T-helper 2 cell treated with Interferon-gamma antibody and Interleukin-4, amounts not matched to agents 5 μg/mL and 100 μg/mL, for 36 hours (primary cell): ENCODE measurements around the gene SOX9.

Experiments used
- DNase-seq: peaks from one replicate; pipeline ENCODE4 v3.0.0; 2021; ENCODE audit warnings: low spot score
- H3K27ac Mint-ChIP-seq: one replicate; pipeline ENCODE4 v1.8.0; 2021; ENCODE audit warnings: mild to moderate bottlenecking, mixed read lengths
- H3K27me3 Mint-ChIP-seq: one replicate; pipeline ENCODE4 v1.8.0; 2021; ENCODE audit warnings: low read depth, mixed read lengths
- H3K36me3 Mint-ChIP-seq: one replicate; pipeline ENCODE4 v1.8.0; 2021; ENCODE audit warnings: low read depth, mixed read lengths
- H3K4me1 Mint-ChIP-seq: one replicate; pipeline ENCODE4 v1.8.0; 2021; ENCODE audit warnings: low read depth, mixed read lengths
- H3K4me3 Mint-ChIP-seq: one replicate; pipeline ENCODE4 v1.8.0; 2022; ENCODE audit warnings: mild to moderate bottlenecking, moderate library complexity, mixed read lengths
- H3K9me3 Mint-ChIP-seq: one replicate; pipeline ENCODE4 v1.8.0; 2021; ENCODE audit warnings: mixed read lengths

The SOX9 gene

DNA sequence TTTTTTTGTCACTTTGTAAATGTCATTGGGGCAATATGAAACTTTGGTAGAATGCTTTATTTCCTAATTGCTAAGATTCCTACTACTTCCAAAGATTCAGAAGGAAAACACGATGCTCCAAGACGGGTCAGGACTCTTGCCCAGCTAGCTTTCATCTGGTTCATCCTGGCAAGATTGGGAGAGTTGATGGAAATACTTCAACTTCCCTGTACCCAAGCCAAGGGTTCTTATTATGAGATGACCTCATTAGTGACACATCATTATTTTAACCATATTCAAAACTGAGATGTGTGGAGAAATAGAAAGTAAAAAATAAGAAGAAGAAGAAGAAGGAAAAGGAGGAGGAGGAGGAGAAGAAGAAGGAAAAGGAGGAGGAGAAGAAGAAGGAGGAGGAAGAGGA, 25.6 kb downstream of the SOX9 start:
- no peak overlapping the region for H3K4me3 Mint-ChIP-seq
- H3K27ac Mint-ChIP-seq: no peak overlapping the region
- H3K27me3 Mint-ChIP-seq: no peaks in the 10 kb centered on the region
- no peaks in the 10 kb centered on the region for H3K36me3 Mint-ChIP-seq
- no peak for DNase-seq
- H3K4me1 Mint-ChIP-seq: no peaks in the 10 kb centered on the region
- no peaks in the 10 kb centered on the region for H3K9me3 Mint-ChIP-seq

DNA sequence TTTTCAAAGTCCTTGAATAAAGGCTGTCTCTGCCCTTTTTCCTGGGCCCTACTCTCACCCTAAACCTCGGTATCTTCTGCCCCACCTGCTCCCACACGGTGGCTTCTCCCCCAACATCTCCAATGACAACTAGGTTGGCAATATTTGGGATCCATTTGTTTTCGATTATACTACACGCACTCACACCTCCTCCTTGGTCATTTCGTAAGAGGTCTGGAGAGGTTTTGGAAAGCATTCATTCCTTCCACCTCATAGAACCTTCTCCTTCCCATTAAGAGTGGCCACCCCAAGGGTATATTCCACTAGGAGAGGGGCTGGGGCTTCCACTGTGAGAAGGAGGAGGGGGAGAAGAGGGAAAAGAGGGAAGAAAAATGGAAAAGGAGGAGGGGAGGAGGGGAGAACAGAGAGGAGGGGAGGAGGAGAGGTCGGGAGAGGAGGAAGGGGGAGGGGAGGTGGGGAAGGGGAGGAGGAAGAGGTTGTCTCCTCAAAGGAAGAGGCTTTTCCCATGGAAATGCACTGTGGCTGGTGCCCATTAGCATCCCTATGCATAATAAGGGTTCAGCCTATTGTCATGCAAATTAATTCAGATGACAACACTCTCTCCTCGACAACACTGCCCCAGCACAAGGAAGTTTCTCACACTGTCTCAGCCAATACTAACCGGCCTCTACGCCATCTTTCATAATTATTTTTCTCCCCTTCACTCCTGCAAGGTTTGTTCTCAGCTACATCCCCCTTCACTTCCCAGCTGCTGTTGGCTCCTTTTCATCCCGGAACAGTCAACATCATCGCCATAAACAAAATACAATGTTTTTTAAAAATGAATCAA, 30.0 kb downstream of the SOX9 start:
- Mint-ChIP-seq H3K4me1 (no peaks in the 10 kb centered on the region), H3K27ac (no peak overlapping the region), H3K27me3 (no peaks in the 10 kb centered on the region), H3K4me3 (no peak overlapping the region), H3K9me3 (no peaks in the 10 kb centered on the region), H3K36me3 (no peaks in the 10 kb centered on the region)
- no peak for DNase-seq

DNA sequence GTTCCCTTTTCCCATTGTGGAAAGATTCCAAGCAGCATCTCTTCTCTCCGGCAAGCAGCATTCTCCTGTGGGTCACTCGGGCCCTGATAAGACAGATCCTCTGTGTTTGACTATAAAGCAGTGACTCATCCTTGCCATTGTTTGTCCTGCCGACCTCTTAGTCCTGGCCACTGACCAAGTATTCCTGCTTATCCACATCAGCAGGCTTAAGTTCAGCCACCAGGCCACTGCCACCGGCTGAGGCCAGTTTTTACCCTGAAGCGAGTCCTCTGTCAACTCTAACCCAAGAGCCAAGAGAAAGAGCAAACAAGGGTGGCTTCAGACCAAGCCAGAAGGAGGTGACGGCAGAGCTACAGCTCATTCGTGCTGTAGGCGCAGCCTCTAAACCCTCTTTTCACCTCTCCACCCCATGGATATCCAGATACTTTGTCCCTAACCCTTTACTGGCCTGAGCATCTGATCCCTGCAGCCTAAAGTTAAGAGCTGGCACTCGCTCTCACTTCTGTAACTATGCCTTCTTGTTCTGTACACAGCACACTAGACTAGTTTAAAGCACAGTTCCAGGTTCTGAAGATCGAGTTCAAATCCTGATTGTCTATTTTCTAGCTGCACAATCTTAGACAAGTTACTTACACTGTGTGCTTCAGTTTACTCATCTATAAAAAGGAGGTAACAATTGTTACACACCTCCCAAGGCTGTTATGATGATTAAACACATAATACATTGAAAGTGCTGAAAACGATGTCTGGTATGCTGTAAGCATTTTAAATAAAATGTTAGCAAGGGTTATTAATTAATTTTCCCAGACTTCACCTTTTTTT, 31.0 kb downstream of the SOX9 start:
- Mint-ChIP-seq H3K36me3 (no peaks in the 10 kb centered on the region), H3K27me3 (no peaks in the 10 kb centered on the region), H3K4me3 (no peak overlapping the region), H3K27ac (no peak overlapping the region), H3K4me1 (no peaks in the 10 kb centered on the region), H3K9me3 (no peaks in the 10 kb centered on the region)
- DNase-seq: no peak

DNA sequence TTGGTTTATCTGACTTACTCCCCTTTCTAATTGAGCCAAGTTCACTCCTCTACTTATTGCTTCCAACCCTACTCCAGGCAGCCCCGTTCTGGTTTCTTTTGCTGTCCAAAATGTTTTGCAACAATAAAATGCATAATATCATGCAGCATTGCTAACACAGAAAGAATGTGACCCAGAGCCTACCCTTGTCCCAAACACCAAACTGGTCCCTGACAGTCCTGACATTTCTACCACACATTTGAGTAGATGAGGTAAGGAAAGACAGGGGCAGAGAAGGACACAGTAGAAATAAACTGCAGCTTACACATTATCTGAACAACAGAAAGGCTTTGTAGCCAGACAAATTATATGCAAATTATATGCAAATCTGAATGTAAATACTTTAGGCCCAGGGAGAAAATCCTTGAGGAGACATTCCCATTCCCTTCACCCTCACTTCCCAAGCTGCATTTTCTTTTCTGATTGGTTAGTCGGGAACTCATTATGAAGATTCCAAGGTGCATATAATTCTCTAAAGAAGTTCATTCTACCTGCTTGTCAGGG, 31.6 kb downstream of the SOX9 start:
- Mint-ChIP-seq H3K4me1 (no peaks in the 10 kb centered on the region), H3K9me3 (no peaks in the 10 kb centered on the region), H3K27me3 (no peaks in the 10 kb centered on the region), H3K27ac (no peak overlapping the region), H3K4me3 (no peak overlapping the region), H3K36me3 (no peaks in the 10 kb centered on the region)
- no peak for DNase-seq

DNA sequence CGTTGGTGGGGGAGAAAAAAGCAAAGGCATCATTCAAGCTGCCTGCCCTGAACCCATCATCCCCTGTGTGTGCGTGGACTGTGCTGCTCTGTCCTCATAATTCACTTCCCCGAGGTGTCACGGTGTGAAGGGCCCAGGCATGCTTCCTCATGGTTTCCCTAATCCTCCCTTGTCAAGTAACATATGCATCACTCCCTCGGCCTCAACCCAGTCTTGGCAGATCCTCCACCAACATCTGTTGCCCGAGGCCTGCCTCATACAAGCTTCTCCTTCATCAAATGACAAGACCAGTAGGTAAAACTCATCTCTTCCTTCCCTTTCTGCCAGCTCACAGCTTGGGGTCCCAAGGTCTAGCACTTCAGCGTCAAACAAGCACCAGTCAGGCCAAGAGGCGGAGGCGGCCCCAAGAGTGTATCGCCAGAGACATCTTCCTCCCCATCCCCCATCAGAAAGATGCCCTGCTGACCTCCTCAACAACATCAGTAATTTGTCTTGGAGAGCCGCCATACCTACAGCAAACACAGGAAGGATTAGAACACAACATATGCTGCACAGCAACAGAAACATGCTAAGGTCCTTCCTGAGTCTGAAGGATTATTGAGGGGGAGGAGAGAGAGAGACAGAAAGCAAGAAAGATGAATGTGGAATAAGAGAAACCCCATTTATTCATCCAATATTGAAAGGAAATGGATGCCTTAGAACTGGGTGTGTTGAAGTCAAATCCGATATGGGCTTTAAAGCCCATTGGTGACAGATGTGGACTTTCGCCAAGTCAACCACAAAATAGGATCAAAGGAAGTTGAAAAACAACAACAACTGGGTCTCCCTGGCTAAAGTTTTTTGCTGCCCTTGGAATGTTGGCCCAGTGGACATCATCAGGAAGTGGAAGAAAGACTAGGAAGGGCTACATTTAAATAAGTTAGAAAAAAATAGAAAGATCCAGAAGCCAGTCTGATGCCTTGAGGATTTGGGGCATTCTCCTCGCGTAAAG, 38.4 kb downstream of the SOX9 start:
- no peak for DNase-seq
- Mint-ChIP-seq H3K4me1 (no peaks in the 10 kb centered on the region), H3K27ac (no peak overlapping the region), H3K9me3 (peaks cover 22% of the 10 kb centered on the region), H3K27me3 (no peaks in the 10 kb centered on the region), H3K4me3 (no peak overlapping the region), H3K36me3 (no peaks in the 10 kb centered on the region)

DNA sequence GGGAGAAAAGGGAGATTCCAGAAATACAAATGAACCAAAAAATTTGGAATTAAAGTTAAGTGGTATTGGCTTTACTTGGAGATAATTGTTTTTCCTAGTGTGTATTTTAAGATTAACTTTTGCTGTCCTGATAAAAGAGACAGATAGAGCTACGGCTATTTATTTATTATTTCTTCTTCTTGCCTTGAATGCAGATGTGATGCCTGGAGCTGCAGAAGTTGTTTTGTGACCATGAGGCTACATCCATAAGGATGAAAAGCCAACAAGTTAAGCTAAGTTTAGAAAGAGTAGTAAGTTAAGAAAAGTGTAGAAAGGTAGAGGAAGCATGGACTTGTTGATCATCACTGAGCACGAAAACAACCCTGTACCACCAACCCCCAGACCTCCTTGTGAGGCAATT, 41.7 kb downstream of the SOX9 start:
- Mint-ChIP-seq H3K9me3 (peaks cover 26% of the 10 kb centered on the region), H3K27me3 (no peaks in the 10 kb centered on the region), H3K4me3 (no peak overlapping the region), H3K4me1 (no peaks in the 10 kb centered on the region), H3K36me3 (no peaks in the 10 kb centered on the region), H3K27ac (no peak overlapping the region)
- DNase-seq: no peak

DNA sequence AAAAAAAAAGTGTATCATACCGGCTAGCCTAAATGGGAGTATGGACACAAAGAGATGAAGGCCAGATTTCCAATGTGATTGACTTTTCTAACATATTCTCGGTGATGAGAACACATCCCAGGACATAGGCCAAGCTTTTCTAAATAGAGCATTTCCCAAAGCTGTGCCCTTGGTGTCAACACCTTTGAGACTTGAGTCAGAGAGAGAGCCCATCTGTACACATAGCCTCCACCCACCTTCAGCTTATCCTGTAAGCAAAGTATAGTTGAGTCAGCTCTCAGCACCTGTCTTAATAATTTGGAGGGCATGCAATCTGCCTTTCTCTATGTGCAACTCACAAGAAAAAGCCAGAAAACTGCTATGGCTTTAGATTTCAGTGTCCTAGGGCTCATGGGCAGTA, 42.7 kb downstream of the SOX9 start:
- no peak overlapping the region for H3K4me3 Mint-ChIP-seq
- no peaks in the 10 kb centered on the region for H3K27me3 Mint-ChIP-seq
- peaks cover 22% of the 10 kb centered on the region for H3K9me3 Mint-ChIP-seq
- DNase-seq: no peak
- H3K27ac Mint-ChIP-seq: no peak overlapping the region
- H3K36me3 Mint-ChIP-seq: no peaks in the 10 kb centered on the region
- no peaks in the 10 kb centered on the region for H3K4me1 Mint-ChIP-seq

DNA sequence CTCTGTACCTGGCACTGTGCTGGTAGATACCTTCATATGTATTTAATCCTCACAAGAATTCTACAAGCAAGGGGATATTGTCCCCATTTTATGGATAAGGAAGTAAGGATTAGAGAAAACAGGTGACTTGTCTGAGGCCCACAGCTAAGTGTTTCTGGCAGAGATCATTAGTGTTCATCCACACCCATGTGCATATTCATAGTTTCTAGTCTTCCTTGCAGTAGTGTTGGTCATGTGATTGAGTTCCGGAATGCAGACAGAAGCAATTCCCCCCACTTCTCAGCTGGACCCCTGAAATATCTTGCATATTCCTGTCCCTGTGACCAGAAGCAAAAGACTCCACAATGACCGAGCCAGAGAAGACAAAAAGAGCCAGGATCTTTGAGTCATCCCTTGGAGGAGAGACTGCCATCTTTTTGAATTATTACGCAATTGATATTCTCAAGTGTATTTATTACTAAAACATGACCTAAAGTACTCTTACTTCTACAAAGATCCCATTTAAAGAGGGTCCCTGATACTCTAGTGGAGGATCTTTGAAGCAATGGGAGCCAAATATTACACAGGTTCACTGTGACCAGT, 43.4 kb downstream of the SOX9 start:
- Mint-ChIP-seq H3K27me3 (no peaks in the 10 kb centered on the region), H3K4me3 (no peak overlapping the region), H3K27ac (no peak overlapping the region), H3K9me3 (peaks cover 14% of the 10 kb centered on the region), H3K36me3 (no peaks in the 10 kb centered on the region), H3K4me1 (no peaks in the 10 kb centered on the region)
- DNase-seq: no peak

DNA sequence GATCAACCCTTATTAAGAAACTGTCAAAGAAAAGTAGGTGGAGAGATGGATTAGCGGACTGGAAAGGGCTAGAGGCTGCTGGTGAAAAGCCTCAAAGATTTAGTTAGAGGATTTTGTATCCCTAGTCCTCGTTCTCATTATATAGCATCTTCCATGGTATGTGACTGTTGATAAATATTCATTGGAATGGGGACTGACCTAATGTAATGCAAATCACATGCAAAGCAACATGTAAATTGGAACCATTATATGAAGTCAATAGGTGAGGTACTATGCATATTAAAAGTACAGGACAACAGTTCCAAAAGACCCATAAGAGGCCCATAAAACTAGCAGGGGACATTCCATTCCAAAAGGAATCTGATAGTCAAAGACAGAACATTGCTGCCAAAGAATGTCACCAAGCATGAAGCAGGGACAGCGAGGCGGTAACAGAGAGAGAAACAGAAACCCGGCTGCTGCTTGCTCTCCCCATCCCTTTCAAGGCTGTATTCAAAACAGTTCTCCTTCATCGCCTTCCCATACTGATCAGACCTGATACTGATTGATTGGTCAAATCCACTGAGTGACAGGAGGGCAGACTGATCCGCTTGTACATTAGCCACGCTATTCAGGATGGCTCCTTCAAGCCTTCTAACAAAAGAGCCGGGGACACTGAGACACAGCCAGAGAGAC, 44.5 kb downstream of the SOX9 start:
- Mint-ChIP-seq H3K4me1 (no peaks in the 10 kb centered on the region), H3K9me3 (peaks cover 10% of the 10 kb centered on the region), H3K36me3 (no peaks in the 10 kb centered on the region), H3K4me3 (no peak overlapping the region), H3K27ac (no peak overlapping the region), H3K27me3 (no peaks in the 10 kb centered on the region)
- DNase-seq: no peak

DNA sequence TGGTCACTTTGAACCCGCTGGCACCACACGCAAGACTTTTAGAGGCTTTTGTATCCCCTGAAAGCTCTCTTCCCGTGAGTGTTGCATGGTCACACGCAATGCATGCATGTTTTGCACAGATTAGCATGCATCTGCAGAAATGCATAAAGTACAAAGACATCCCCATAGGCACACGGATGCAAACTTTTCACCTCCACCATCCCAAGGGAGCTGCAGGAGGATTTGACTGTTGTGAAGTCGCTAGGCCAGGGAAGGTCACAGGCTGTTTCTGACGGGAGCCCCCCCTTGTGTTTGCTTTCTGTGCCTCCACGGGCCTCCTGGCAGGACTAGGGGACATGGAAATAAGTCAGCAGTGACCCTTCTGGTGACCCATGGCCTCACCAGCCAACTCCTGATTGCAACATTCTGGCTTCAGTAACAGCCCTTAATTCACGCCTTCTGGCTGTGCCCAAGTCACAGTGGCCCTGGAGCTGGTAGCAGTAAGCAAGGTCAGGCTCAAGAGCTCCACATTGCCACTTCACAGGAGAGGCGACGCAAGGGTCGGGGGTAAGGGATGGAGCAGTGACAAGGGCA, 45.1 kb downstream of the SOX9 start:
- no peak for DNase-seq
- Mint-ChIP-seq H3K4me1 (no peaks in the 10 kb centered on the region), H3K36me3 (no peaks in the 10 kb centered on the region), H3K27me3 (no peaks in the 10 kb centered on the region), H3K9me3 (peaks cover 7% of the 10 kb centered on the region), H3K27ac (no peak overlapping the region), H3K4me3 (no peak overlapping the region)

DNA sequence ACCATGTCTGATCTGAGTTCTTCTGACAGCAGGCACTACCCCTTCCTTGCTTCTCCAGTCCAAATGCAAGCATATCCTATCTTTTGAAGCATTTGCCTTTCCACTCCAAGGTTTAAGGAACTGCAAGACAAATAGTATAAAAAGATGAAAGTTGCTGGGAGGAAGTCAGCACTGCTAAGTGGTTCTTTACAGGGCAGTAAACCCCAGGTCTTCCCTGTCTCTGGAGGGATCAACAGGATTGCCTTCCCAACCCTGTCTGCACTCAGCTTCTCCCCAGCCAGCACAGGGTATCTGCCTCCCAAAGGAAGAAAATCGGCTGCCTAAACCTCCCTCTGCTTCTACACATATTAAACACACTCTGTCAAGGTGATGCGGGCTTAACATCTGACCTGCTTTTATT, 46.8 kb downstream of the SOX9 start:
- Mint-ChIP-seq H3K27ac (no peak overlapping the region), H3K4me3 (no peak overlapping the region), H3K36me3 (no peaks in the 10 kb centered on the region), H3K4me1 (no peaks in the 10 kb centered on the region), H3K27me3 (no peaks in the 10 kb centered on the region), H3K9me3 (peaks cover 3% of the 10 kb centered on the region)
- DNase-seq: no peak

DNA sequence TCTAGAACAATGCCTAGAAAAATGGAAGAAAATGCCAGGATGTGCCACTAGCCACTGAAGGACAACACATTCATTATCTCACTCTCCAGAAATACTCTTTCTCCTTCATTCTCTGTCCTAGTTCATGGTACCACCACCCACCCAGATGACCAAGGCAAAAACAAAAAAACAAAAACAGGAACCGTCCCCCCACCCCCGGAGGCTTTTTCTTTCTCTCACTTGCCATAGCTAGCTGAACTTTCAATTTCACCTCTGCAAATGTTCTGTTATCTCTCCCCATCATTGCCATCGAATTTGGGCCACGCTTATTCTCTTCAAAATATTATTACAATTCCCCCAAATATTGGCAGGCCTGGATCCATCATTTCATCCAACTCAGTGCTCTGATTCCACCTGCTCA, 49.0 kb downstream of the SOX9 start:
- Mint-ChIP-seq H3K27ac (no peak overlapping the region), H3K4me3 (no peak overlapping the region), H3K4me1 (no peaks in the 10 kb centered on the region), H3K9me3 (peaks cover 3% of the 10 kb centered on the region), H3K36me3 (no peaks in the 10 kb centered on the region), H3K27me3 (no peaks in the 10 kb centered on the region)
- no peak for DNase-seq
